Hematopoietic multipotent progenitor cell treated with erythropoietin and hydrocortisone succinate and interleukin-3 and kit ligand, for 4 days (in vitro differentiated cells): ENCODE results near the gene MEF2C.

Source experiments
- DNase-seq: peaks from one replicate; pipeline ENCODE4 v3.0.0-alpha.2; 2015

The MEF2C gene

DNA sequence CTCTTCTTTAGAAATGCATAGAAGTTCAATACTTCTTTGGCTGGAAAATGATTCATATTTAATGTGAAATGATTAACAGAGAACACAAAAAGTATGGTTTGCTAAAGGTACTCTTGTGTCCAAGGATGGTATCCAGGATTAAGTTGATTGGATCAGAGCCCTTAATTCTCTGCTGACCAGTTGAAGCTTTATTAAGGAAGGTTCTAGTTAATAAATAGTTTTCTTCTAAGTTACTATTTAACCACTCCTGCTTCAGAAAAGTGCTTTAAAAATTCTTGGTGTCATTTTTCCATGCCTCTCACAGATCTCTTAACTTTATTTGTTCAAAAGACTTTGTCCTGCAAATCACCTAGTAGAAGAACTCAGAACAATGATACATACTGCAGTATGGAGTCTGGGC is 134.3 kb downstream of the MEF2C start:
- DNase-seq: no peak

DNA sequence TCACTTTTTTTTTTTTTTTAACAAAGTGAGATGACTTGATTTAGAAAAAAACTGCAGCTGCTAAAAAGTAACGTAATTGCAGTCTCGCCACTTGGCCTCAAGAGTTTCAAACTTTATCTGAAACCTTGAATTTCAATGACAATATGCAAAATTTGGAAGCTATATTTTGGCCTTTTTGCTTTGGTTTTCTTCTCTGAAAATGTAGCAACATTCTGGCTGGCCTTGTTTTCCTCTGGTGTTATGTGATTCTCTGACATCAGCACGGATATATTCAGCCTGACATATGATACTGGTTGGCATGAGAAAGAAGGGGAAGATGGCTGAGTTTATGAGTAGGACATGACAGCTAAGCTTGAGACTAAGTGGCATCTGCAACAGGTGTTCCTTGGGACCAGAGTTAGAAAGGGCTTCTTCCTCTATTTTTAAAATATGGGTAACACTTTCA is 136.5 kb downstream of the MEF2C start:
- DNase-seq: no peak

DNA sequence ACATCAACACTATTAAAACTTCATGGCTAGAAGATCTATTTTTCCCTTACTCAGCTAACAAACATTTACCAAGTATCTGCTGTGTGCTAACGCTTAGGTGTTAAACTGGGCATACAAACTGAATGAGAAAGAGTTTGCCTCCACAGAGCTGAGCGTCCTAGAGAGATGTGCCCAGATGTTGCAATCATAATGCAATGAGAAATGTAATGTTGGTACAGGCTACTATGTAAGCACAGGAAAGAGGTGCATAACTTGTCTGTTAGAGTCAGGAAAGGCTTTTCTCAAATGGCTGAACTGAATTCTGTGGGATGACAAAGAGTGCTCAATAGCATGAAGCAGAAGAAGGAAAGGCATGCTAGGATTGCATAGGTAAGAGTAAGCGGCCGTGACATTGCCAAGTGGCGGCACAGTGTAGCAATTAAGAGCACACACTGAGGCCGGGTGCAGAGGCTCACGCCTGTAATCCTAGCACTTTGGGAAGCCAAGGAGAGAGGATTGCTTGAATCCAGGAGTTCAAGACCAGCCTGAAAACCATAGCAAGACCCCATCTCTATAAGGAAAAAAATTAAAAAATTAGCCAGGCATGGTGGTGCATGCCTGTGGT is 137.8 kb downstream of the MEF2C start:
- no peak for DNase-seq

DNA sequence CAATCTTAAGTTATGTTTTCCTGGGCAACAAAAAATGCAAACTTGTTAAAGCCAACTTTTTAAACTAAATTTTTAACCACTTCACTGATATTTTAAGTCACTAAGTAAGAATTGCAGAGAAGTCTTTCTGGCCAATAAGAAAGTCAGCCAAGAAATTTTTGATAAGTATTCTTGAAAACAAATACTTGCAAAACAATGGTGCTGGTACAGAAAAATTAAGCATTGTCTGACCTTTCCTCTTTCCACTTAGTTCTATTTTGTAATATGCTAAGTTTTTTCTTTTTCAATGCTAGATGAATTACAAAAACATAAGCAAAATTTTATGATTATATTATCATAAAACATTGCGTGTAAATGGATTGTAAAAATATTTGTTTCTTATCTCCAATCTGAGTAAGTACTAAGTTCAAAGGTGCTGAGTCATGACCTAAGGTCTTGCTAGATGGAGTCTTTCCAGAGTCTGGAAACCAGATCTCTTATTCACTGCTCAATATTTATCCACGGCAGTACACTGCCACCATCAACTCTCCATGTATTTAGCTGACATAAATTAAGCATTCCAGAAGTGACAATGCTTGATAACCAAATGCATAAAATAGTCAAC is 139.7 kb downstream of the MEF2C start:
- DNase-seq: peak; percentile 78

DNA sequence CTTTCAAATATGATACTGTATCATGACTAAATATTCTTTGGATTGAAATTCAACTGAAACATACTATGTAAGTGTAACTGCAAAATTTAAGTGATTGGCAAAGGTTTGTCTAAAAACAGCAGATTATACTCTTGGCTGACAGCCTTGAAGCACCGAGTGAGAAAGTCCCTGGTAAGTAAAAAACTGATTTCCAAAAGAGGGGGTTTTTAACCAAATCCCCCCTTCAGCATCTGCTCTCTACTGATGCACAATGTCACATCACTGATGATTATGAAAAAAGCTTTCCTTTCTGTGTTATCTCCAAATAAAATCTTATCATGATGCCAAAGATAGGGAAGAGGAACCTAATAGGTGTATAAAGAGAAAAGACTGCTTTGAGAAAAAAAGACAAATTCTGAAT is 141.0 kb downstream of the MEF2C start:
- no peak for DNase-seq

DNA sequence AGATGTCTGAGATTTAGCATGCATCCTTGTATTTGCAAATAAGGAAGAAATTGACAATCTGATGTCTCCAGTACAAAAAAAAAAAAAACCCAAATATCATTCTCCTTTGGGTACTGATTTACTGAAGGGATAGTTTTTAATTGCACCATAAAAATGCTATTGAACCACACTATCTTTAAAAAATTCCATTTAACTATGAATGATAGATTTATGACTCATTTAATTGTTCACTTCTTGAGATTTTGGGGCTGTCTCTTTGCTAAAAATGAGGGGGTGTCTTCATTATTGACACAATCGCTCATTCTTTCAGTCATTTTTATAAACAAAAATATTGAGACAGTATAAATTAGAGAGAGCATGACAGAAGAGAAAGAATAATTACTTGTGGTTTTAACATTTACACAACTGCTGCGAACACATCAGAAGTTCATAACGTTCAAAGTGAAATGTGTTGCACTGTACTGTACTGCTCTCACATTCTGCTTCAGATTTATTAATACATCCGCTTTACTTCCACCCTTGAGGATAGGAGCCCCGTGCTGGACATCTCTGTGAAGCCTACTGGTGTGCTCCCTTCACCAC is 142.3 kb downstream of the MEF2C start:
- DNase-seq: no peak

DNA sequence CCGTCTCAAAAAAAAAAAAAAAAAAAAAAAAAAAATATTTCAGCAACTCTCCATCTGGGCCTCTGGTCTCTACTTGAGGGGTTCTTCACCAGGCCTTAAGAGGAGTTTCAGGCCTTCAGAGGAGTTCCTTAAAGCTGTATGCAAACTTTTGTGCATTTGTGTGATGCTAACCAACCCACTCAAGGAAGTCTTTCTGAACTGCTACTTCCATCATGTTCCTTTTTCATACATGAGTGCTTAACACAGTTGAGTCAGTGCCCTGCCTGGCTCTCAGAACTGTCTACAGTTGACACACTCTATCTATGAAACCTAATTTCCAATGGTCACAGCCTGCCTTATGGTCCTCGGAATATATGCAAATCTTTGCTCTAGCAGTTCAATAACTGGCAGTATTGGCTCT is 146.5 kb downstream of the MEF2C start:
- no peak for DNase-seq

DNA sequence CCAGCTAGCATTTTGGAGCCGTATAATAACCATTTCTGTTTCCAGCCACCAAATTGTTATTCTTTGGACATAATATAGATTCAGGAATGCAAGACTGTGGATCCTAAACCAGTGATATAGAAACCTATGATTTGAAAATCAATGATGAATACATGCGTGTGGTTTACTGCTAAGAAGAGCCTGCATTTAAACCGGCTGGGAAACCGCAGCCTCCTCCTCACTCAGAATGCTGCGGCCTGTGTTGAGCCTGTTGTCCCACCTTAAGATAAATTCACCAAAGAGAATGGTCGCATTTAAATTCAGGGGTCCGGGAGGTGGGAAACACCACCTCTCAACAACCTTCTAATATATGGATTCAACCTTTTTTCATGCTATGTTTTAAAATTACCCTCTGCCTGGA is 148.0 kb downstream of the MEF2C start:
- peak; percentile 39 for DNase-seq

DNA sequence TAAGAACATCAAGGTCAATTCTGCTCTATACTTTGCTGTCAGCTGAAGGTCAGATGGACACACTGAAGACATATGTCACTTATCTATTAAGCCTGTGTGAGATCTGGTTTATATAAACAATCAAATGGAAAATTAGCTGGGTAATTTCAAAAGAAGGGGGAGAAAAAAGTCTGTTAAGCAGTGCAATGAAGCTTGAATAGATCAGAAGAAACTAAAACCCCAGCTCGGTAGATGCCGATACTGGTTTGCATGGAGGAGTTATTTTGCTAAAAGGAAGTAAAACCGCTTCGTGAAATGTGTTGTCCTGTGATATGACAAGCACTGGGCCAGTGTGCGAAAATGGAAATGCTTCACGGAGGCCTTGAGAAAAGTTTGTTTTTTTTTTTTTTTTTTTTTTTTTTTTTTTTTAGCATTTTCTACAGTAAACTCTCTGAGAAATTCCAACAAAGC is 148.8 kb downstream of the MEF2C start:
- peak; percentile 96 for DNase-seq

DNA sequence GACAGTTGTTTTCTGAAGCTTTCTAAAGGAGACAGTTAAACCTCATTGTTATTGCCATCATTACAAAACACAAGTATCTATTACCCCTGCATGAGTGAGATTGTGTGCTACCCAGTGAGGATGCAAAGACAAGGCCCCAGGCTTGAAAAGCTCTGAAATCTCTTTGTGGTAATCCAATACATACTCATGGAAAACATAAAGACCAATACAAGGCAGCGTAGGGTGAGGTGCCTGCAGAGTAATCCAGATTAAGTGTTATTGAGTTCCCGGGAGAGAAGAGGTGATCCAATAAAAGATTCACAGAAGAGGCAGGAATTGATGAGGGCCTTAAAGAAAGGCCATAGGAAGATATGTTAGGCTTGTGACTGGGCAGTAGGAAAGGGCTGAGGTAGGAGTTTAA is 150.1 kb downstream of the MEF2C start:
- DNase-seq: no peak

DNA sequence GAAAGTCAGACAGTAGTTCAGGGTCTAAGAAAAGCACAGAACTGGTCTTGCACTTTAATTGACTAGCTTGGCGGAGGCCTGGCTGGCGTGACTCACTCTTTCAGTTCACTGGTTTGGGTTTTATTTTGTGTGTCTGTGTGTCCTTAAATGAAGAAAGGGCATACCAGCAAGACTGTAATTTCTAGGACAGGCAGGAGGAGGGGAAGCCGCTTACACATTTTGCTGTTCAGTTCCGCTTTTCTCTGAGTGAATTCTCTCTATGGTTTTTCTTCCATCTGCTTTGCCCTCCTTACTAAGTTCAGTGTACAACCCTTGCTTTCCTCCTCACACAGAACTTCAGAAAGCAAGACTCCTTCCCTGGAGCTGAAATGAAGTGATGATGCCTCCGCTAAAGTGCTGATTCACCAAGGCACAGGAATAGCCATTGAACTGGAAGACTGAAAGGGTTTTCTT is 150.8 kb downstream of the MEF2C start:
- DNase-seq: peak; percentile 89

DNA sequence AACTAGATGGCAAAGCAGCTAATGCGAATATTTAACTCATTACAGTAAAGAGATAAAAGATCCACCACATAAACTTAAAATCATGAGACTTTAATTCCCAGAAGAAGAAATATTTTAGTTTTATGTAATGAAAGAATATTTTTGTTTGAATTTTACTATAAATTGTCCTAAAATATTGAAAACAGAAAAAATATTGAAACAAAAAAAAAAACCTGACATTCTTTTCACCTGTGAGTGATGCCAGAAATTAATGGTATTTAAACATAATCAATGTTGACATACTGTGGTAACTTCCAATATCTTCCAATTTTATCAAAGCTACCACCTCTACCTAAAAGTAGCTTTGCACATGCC is 153.2 kb downstream of the MEF2C start:
- no peak for DNase-seq

DNA sequence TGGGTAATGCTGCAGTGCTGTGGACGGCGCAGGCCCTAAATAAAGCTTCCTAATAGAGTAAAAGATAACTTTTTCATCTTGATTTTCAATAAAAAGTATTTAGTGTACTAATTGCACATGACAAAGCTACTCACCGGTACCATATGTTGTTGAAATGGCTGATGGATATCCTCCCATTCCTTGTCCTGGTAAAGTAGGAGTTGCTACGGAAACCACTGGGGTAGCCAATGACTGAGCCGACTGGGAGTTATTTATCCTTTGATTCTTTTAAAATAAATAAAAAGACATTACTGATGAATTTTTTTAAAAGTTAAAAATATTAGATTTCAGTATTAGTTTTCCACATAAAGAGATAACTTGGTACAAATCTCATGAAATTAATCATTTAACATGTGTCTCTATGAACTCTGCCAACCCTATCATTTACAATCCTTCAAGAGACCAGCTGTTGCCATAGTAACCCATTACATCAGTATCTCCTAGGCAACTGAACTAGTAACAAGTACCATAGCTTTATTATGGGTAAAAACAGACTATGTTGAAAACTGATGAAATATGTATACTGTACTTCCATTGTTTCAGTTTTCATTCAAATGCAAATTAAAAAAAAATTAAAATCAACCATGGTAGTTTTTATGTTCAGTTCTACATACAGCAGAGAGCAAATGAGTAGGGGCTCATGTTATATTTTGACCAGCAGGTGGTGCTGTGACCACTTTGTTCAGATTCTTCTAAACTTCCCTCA is 153.7 kb downstream of the MEF2C start:
- peak; percentile 93 for DNase-seq

DNA sequence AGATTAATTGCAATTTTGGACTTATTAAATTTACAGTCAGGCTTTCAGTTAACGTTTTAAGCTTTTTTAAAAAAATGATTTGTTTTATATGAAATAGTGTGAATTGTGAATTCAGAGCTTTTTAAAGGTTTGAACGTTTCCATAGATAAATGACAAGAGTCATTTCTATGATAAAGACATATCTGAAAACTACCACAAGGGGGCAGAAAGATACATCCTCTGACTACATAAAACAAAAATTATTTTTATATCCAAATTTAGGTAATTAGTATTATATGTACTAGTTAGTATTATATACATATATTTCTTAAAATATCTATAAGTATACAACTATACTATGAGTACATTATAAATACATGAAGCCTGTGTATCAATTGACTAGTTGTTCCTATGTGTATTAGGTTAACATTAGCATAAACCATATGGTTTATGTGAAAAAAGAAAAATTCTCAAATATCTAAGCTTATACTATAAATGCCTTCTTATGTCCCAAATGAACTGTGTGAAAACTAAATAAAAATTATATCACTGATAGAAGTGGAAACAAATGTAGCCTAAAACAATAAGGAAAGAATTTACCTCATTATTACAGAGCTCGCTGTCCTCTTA is 155.2 kb downstream of the MEF2C start:
- DNase-seq: peak; percentile 76

DNA sequence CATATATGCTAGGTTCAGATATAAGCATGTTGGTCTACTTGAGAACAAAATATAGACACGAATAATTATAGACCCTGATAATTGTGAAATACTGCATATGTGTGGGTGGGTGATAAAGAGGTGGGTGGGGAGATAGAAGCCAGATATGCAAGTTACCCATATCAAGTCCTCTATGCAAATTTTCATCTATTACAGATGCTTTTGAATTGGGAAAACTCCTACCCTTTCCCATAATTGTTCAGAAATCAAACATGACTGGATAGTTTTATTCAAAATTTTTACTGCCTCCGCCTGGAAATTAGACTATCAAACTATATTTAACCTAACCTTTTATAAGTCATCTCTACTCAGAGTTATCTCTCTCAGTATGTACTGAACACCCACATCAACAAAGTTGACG is 157.5 kb downstream of the MEF2C start:
- DNase-seq: no peak

DNA sequence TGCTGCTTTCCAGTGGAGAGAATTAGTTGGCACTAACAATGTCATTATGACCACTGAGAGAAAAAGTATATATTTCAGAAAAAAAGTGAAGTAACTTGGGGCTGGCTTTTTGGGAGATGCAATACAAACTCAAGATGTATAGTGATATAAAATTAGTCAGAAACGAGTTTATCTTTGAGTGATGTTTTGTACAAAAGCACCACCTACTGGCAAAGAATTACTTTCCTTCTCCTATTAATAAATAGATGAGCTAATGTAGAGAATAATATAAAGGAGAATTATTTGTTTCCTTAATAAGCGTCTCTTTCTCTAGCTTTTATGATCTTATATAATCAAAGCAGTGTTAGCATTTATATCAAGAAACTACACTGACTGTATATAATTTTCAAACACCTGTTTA is 158.8 kb downstream of the MEF2C start:
- DNase-seq: peak; percentile 59

DNA sequence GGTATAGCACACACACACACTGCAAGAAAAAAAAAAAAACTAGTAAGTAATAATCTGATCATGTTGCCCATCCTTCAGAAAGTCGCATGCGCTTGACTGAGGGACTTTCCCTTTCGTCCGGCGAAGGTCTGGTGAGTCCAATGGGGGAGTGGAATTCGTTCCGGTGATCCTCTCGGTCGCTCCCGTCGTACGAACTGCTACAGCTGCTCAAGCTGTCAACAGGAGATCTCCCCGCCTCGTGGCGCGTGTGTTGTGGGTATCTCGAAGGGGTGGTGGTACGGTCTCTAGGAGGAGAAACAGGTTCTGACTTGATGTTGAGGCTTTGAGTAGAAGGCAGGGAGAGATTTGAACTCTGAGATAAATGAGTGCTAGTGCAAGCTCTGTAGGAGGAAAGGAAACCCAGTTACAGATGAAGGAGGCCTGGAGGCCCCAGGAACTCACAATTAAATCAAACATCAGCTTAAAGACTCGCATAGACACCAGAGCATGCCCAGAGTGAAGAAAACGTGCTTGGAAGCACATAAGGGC is 160.4 kb downstream of the MEF2C start:
- DNase-seq: no peak

DNA sequence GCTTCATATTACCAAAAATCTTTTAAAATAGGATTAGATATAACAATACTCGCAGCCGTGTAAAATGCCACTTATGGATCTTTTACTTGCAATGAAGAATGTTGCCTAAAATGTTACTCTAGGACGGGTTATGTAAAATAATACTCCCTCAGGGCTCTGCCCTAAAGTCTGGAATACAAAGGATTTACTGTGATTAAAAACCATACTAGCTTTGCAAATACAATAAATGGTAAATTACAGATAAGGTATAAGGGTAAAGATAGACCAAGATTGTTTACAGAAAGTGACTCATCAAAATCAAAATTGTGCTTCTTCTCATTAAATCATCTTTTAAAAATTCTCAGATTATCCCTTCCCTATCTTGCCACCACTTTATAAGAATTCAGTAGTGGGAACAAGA is 163.6 kb downstream of the MEF2C start:
- no peak for DNase-seq

DNA sequence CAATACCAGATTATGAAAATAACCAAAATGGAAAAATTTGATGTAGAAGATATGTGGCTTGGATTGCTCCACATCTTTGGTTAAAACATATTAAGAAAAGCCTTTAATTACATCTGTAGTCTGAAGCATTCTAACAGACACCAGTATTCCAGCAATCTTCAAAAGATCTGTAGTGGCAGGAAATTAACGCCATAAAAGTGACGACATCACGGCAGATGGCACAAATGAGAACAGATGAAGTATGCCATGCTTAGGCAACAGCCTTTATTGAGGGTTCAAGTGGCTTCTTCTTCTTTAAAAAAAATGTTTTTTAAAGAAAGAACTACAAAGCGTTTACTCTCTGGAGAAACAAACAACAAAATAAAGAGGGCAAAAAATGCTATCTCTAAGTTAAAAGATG is 164.2 kb downstream of the MEF2C start:
- peak; percentile 57 for DNase-seq

DNA sequence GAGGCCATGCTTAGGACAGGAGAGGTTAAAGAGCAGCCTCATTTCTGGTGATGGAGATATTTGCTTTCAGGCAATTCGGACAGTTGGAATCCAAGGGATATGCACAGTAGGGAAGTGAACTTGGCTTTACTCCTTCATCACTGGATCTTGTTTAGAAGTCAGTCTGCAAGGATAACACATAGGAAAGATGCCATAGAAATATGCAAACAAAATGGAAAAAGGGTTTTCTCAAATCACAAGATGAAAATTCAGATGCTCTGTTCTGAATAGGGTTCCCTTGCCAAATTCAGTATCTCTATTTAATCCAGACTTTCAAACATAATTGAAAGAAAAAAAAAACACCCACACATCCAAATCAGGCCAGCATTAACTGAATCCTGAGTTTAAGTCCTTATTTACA is 166.9 kb downstream of the MEF2C start:
- DNase-seq: no peak

DNA sequence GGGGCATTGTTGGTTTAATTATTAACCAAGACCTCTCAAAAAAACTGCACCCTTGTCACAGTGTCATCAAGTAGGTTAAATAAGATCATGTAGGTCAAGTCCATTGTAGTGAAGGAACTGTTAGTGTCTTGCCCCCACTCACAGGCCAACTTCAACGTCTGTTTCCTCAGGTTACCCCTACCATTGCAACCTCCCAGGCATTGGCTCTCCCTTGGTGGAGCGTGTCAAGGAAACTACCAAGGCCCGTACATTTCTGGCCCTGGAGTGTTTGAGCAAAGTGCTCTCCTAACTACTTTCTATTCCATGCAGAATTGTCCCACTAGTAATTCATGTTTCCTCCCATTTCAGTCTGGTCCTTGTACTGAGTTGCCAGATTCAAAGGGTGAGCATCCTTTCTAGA is 167.5 kb downstream of the MEF2C start:
- no peak for DNase-seq

DNA sequence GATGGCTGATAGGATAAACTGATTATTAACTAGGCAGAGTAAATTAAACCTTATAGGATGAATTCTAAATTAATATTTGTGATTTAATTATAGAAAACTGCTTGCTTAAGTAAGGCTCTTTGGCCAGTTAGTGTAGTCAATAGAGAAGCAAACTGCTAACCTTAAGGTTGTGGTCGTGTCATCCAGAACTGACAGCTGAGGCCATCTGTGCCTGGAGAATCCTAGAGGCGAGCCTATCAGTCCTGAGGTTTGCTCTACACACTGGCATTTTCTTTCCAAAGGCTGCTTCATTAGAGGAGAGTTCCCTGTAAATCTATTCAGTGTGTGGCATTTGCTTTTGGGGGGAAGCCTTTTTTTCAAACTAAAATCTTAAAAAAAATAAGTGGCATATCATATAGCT is 169.2 kb downstream of the MEF2C start:
- no peak for DNase-seq

DNA sequence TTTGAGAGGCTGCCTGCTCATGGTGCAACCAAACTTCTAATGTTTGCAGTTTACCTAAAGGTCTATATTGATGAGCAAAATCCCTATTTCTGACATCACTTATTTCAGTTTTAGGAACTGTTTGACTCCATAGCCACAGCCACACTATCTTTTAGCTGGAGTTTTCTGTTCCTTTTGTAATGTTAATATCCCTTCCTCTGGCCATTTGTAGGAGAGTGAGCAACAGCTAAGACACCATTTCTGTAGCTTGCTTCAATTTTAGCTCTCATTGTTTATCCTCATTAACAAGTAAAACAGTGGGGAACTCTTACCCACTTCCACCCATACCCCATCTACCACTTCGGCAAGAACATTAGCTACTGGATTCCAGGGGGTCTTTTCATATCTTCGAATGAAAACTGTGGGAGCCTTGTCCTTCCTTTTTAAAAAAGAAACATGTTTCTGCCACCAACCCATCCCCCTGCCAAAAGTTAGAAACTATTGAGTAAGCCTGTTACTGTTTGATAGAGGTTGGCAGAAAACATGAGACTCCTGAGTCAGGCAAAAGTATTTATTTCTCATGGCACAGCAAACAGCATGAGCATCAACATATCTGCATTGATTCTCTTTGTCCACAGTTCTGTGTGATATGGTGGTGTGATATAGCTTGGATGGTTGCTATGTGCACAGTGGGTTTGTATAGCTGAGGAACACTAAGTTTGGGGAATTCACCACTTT is 174.1 kb downstream of the MEF2C start:
- DNase-seq: no peak
